ENCODE measurements around the gene TUBB4A.
A peak's percentile ranks its signal among the peaks of the same experiment; 100 is the strongest.
"Not testable (repeated sequence)": the region's sequence is repeated elsewhere in the genome, so short reads cannot be mapped to it uniquely, and the experiment has no call there.

Gene TUBB4A
- 0.65 to 0.82 reads per million in 2 donors for total RNA-seq

- DNase-seq, result no peak
These were observed at the start of gene TUBB4A for GRCh38 chr19:6501740-6502648. Gene TUBB4A, minus strand, starts transcription at chr19:6502309. Its CDS starts 97 bp downstream, at chr19:6502212.

- DNase-seq, result no peak
These were observed 49.0 kb upstream of the TUBB4A start for GRCh38 chr19:6551091-6551490.

- DNase-seq, result not testable (repeated sequence)
These were observed 48.6 kb upstream of the TUBB4A start for GRCh38 chr19:6550679-6551078.

GRCh38 chr19:6543866-6544347 lies 41.8 kb upstream of the TUBB4A start:
- DNase-seq, result no peak

GRCh38 chr19:6540918-6541689 lies 39.0 kb upstream of the TUBB4A start:
- no peak for DNase-seq

GRCh38 chr19:6539514-6539913 lies 37.4 kb upstream of the TUBB4A start:
- no peak for DNase-seq

- no peak for DNase-seq
These were observed 33.5 kb upstream of the TUBB4A start for GRCh38 chr19:6535558-6536137.

- DNase-seq, result no peak
These were observed 32.5 kb upstream of the TUBB4A start for GRCh38 chr19:6534451-6535093.

GRCh38 chr19:6533746-6534418 lies 31.8 kb upstream of the TUBB4A start:
- DNase-seq, result no peak

- DNase-seq, result no peak
These were observed 30.9 kb upstream of the TUBB4A start for GRCh38 chr19:6533000-6533328.

- no peak for DNase-seq
These were observed 30.3 kb upstream of the TUBB4A start for GRCh38 chr19:6532244-6532999.

GRCh38 chr19:6531956-6532243 lies 29.8 kb upstream of the TUBB4A start:
- no peak for DNase-seq

GRCh38 chr19:6531163-6531955 lies 29.2 kb upstream of the TUBB4A start:
- no peak for DNase-seq

- DNase-seq, result peak; percentile 65
These were observed 28.5 kb upstream of the TUBB4A start, which contains the start of gene TNFSF9 for GRCh38 chr19:6530386-6531162. Gene TNFSF9, plus strand, starts transcription at chr19:6531026. Its CDS starts 11 bp downstream, at chr19:6531037.

- no peak for DNase-seq
These were observed 27.9 kb upstream of the TUBB4A start for GRCh38 chr19:6529937-6530385.

- no peak for DNase-seq
These were observed 27.2 kb upstream of the TUBB4A start for GRCh38 chr19:6529351-6529750.

- DNase-seq, result no peak
These were observed 26.5 kb upstream of the TUBB4A start for GRCh38 chr19:6528544-6529121.

GRCh38 chr19:6527893-6528543 lies 25.9 kb upstream of the TUBB4A start:
- DNase-seq, result no peak

- DNase-seq, result no peak
These were observed 22.2 kb upstream of the TUBB4A start for GRCh38 chr19:6524311-6524710.

Data from activated gamma-delta T cell (primary cell).